Activated gamma-delta T cell treated with Interleukin-2 at 50 U/mL for 16 hours (primary cell): ENCODE results near the gene PCSK1.
"Not testable (repeated sequence)": the region's sequence is repeated elsewhere in the genome, so short reads cannot be mapped to it uniquely, and the experiment has no call there.

Experiments
- DNase-seq: peaks from one replicate; pipeline ENCODE4 v3.0.0-alpha.2; 2020

PCSK1 gene

DNA sequence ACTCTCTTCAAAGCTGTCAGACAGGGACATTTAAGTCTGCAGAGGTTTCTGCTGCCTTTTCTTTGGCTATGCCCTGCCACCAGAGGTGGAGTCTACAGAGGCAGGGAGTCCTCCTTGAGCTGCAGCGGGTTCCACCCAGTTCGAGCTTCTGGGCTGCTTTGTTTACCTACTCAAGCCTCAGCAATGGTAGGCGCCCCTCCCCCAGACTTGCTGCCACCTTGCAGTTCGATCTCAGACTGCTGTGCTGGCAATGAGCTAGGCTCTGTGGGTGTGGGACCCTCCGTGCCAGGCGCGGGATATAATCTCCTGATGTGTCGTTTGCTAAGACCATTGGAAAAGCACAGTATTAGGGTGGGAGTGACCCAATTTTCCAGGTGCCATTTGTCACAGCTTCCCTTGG is 65.7 kb downstream of the PCSK1 start:
- not testable (repeated sequence) for DNase-seq

DNA sequence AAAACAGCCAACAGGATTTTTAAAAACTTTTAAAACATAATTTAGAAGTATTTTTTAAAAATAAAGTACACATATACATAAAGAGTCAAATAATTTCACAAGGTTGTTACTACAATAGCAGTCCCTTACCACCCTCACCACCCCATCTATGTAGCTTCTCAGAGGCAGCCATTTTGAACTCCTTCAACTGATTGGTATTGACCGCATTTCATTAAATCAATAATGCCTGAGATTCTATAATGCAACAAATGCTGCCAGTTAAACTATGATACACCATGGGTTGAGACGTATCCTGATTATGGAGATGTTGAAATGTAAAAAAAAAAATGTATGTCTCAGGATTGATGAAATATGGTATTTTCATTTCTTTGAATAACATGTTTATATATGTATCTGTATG is 78.8 kb downstream of the PCSK1 start:
- no peak for DNase-seq

DNA sequence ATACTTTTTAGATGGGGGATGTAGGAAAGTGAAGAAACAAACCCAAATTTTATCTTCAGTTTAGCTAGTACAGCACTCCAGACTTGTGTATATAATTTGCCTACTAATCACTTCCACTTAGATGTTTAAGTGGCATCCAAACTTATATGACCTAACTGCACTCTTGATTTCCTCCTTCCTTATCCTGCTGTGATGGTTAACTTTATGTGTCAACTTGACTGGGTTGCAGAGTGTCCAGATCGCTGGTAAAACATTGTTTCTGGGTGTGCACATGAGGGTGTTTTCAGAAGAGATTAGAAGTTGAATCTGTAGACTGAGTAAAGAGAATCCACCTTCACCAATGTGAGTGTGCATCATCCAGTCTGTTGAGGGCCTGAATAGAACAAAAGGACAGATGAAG is 79.8 kb downstream of the PCSK1 start:
- DNase-seq = no peak

DNA sequence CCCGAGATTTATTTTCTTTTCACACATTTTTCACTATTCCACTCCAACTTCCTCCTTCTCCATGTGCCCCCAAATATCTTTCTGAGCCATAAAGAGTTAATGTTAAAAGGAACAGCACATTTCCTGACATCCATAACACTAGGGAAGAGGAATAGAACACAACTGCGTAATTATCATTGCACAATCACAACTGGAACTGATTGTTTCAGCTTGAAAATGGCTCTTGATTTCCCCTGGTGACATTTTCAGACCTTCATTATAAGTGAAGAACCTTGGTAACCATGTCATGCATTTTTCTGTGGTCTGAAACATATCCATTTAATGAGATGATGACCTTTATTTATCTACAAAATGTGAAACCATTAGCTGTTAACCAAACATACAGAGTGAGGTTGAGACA is 82.4 kb downstream of the PCSK1 start:
- DNase-seq = no peak

DNA sequence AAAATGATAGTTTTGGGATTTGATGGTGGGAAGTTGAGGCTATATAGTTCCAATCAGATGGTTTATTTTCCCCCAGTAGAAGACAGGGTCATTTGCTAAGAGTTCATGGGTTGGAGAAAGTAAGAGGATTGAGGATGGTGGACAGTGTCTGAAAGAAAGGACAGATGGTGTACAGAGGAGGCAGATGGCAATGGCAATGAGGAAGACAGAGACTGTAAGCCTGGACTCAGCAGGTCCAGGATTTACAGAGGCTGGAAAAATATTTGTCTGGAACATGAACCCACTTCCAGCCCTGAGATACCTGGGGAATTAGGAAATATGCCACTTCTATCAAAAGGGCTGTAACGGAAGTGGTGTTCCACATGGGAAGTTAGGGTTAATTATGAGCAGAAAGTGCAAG is 84.5 kb downstream of the PCSK1 start:
- DNase-seq = no peak

DNA sequence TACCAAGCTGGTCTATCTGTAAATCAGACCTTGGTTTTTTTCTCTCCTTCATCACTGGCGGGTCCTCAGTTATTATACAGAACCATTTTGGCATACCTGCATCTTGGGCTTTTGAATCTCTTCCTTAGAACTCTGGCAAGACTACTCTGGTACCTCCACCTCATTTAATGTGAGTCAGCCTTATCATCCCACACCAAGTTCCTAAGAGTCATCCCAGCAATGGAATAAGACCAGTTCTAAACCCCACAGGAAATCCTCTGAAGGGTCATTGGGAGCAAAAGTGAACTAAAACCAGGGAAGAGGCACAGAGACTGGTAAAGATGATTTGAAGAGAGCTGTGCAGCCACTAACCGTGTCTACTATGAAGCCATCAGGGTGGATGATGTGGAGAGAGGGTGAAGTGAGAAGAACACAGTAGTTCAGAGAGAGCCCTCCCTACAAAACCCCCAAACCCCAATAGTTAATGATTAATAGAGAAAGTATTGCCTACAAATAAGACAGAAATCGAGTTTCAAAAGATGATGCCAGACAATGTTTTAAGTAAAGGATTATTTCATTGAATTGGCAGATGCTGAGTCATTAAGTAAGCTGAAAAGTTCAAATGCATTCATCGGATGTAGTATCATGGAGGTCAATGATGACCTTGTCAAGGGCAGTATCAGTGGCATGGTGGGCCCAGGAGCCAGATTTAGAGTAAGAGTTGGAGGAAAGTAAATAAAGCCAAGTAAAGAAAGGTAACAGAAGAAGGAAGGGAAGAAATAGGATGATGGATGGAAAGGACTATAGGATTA is 85.4 kb downstream of the PCSK1 start:
- no peak for DNase-seq

DNA sequence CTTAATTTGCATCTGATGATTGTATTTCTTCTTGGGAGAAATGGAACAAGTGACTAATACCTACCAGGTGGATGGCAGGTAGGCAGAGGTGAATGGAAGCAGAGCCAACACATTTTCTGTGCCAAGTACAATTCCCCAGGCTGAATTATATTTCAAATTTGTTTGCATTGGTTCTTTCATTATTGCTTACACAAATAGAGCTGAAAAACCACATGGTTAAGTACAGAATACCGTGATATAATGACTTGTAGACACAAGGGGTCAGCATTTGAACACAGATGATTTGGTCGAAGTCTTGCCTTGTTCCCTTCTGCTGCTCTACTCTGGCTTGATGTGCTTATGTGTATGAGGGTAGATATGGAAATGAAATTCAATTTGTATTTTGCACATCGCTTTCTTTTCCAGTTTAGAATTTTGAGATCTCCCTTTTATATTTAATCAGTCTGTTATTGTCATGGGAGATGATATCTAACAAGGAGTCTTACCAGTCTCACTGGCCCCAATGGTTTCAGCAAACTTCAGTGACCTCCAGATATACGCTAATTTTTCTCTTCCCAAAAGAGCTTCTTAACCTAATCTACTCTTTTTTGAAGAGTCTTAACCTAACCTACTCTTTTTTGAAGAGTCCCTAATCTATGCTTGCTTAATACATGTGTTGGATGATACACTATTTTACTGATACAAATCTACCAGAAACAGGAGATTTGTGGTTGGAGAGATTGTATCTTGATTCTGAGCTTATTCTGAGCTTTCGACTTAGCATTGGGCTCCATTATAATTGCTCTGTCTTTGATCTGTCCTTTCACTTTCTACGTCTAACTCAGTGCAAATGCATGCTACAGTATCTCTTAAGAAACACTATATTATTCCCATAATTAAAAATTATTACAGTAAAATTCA is 88.1 kb downstream of the PCSK1 start:
- no peak for DNase-seq

DNA sequence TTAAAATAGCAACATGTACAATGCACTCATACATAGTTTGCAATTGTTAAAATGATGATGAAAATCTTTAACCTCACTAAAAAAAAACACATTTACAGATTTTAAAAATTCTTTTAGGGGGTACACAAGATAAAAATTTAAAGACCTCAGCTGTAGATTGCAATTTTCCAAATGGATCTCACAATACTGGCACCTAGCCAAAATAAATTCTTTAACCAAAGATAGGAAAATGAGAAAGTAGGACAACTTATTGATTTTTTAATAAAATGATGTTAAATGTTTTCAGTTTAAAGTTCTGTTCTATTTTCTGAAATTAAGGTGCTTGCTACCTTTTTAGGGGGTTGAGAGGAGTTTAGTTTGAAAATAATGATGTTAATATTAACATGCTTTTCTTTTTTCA is 90.0 kb downstream of the PCSK1 start:
- no peak for DNase-seq

DNA sequence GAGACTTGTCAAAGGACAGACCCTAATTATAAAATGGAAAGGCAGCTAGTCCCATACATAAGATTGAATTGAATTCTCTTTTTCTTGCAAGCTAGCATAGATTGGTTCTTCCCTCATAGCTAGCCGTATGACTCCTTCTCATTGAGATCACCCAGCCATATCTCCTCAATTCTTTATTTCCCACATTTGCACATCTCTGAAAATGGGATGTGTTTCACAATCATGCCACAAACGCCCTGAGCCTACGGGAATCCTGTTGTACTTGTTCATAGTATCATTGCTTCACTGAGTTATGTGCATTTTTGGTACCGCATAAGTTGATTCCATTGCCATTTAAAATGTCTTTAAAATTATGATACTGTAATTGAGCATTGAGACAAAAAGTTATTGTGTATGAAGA is 90.5 kb downstream of the PCSK1 start:
- DNase-seq = no peak
